ENCODE data around the gene HAPLN2. TPM values are rescaled to one million over a fixed set of nuclear protein-coding genes. Genes with fewer than 3 reads are reported as not detected.

The HAPLN2 gene
- total and polyA plus RNA-seq, 2 of the 8 experiments (the other 6 are each of a cell fraction or from before 2014, with no cell fraction given): 0.19 to 0.51 TPM

GRCh38 chr1:156659988-156660751, 41.0 kb downstream of the HAPLN2 start (continued):
- TF ChIP-seq USF2 (IDR thresholded peaks at IDR 0.05; ENCODE audit: low read length) (no peak), POLR2A (IDR thresholded peaks at IDR 0.05; ENCODE audit: control extremely low read depth in 1 of 2, low read depth in 2 of 2, low read length in 2 of 2) (peak in 1 of 2 experiments; percentile 30; a peak in 1 of 3 replicates), ATF3 (IDR thresholded peaks at IDR 0.05; ENCODE audit: insufficient read depth, low read depth, low read length) (peak; percentile 59; the same call in 1 of the 2 replicates), CHD7 (IDR thresholded peaks at IDR 0.05; ENCODE audit: insufficient replicate concordance, low read length) (no peak), SIN3A (conservative IDR thresholded peaks at IDR 0.05 in 1 of 2, IDR thresholded peaks at IDR 0.05 in 1 of 2; ENCODE audit: low read depth in 1 of 2, low read length in 2 of 2) (peak in 1 of 2 experiments; percentile 80; a peak in 2 of 4 replicates), SIRT6 (IDR thresholded peaks at IDR 0.05; ENCODE audit: low read length) (no peak), MAX (IDR thresholded peaks at IDR 0.05) (peak; percentile 81)

Measured in H1 (cell line).